Liver (tissue), 9 donors: ENCODE results near the gene HEATR5A. TPM values are rescaled to one million over a fixed set of nuclear protein-coding genes. Genes with fewer than 3 reads are reported as not detected.
A peak's percentile ranks its signal among the peaks of the same experiment; 100 is the strongest.

Experiments
- DNase-seq: peaks from one replicate; pipeline ENCODE4 v3.0.0-alpha.2; 2017; ENCODE audit warnings: low spot score
- H3K27ac ChIP-seq, 2 donors: one replicate each; pipeline ENCODE4 v1.7.0; 2013; ENCODE audit warnings: inconsistent platforms in 2 of 2, low read length in 2 of 2, control low read depth in 1 of 2, low read depth in 1 of 2, mild to moderate bottlenecking in 1 of 2
- H3K27me3 ChIP-seq, 4 donors: one replicate each; pipeline versions ENCODE4 v1.6.1 to v1.7.0; 2013; ENCODE audit warnings: low read length in 3 of 4, inconsistent platforms in 1 of 4, mild to moderate bottlenecking in 1 of 4, moderate library complexity in 1 of 4; ENCODE audit not compliant: control insufficient read depth in 4 of 4, insufficient read depth in 4 of 4
- H3K36me3 ChIP-seq, 4 donors: one replicate each; pipeline versions ENCODE4 v1.6.1 to v1.7.0; 2013; ENCODE audit warnings: low read length in 3 of 4, mild to moderate bottlenecking in 3 of 4, low read depth in 1 of 4, moderate library complexity in 1 of 4; ENCODE audit not compliant: control insufficient read depth in 4 of 4, insufficient read depth in 3 of 4
- H3K4me1 ChIP-seq, 4 donors: one replicate each; pipeline versions ENCODE4 v1.6.1 to v1.7.0; 2013; ENCODE audit warnings: low read length in 3 of 4, mild to moderate bottlenecking in 3 of 4, moderate library complexity in 1 of 4; ENCODE audit not compliant: control insufficient read depth in 4 of 4, insufficient read depth in 4 of 4
- H3K4me3 ChIP-seq, 3 donors: one replicate each; pipeline versions ENCODE4 v1.6.1 to v1.7.0; 2013; ENCODE audit warnings: low read length in 3 of 3, control low read depth in 1 of 3, low read depth in 1 of 3, mild to moderate bottlenecking in 1 of 3
- H3K9ac ChIP-seq, 2 donors: one replicate each; pipeline ENCODE4 v1.7.0; 2013; ENCODE audit warnings: low read length in 2 of 2, mild to moderate bottlenecking in 2 of 2, moderate library complexity in 2 of 2, control low read depth in 1 of 2, low read depth in 1 of 2
- H3K9me3 ChIP-seq, 4 donors: one replicate each; pipeline versions ENCODE4 v1.6.1 to v1.7.0; 2013; ENCODE audit warnings: low read length in 3 of 4; ENCODE audit not compliant: control insufficient read depth in 4 of 4
- ATF3 ChIP-seq: IDR thresholded peaks from 2 replicates; pipeline ENCODE4 v1.6.1; 2016; ENCODE audit warnings: antibody characterized with exemption
- EGR1 ChIP-seq, 2 donors: IDR thresholded peaks; 2 replicates each; pipeline ENCODE4 v1.6.1; 2016 to 2018; ENCODE audit warnings: antibody characterized with exemption in 2 of 2, low read depth in 2 of 2
- FOXA1 ChIP-seq: IDR thresholded peaks from 2 replicates; pipeline ENCODE4 v1.6.1; 2016; ENCODE audit warnings: antibody characterized with exemption
- FOXA2 ChIP-seq: IDR thresholded peaks from 2 replicates; pipeline ENCODE4 v1.6.1; 2016; ENCODE audit warnings: antibody characterized with exemption
- GABPA ChIP-seq, 2 donors: IDR thresholded peaks in 1 of 2; conservative IDR thresholded peaks in 1 of 2; 2 replicates each; pipeline ENCODE4 v1.6.1; 2016; ENCODE audit warnings: antibody characterized with exemption in 2 of 2, mild to moderate bottlenecking in 1 of 2, moderate library complexity in 1 of 2
- HNF4A ChIP-seq, 2 donors: conservative IDR thresholded peaks; 2 replicates each; pipeline ENCODE4 v1.6.1; 2016; ENCODE audit warnings: antibody characterized with exemption in 2 of 2, mild to moderate bottlenecking in 2 of 2
- HNF4G ChIP-seq: IDR thresholded peaks from 2 replicates; pipeline ENCODE4 v1.6.1; 2016; ENCODE audit warnings: antibody characterized with exemption
- JUND ChIP-seq, 2 donors: IDR thresholded peaks; 2 replicates each; pipeline ENCODE4 v1.6.1; 2016; ENCODE audit warnings: antibody characterized with exemption in 2 of 2
- NR2F2 ChIP-seq: IDR thresholded peaks from 2 replicates; pipeline ENCODE4 v1.6.1; 2016; ENCODE audit warnings: antibody characterized with exemption
- RAD21 ChIP-seq, 2 donors: IDR thresholded peaks; 2 replicates each; pipeline ENCODE4 v1.6.1; 2016; ENCODE audit warnings: antibody characterized with exemption in 2 of 2, mild to moderate bottlenecking in 2 of 2
- RXRA ChIP-seq, 2 donors: IDR thresholded peaks; 2 replicates each; pipeline ENCODE4 v1.6.1; 2017 to 2018; ENCODE audit warnings: antibody characterized with exemption in 2 of 2, mild to moderate bottlenecking in 1 of 2
- SP1 ChIP-seq: IDR thresholded peaks from 2 replicates; pipeline ENCODE4 v1.6.1; 2018; ENCODE audit warnings: antibody characterized with exemption, mild to moderate bottlenecking
- TAF1 ChIP-seq: conservative IDR thresholded peaks from 2 replicates; pipeline ENCODE4 v1.6.1; 2016; ENCODE audit warnings: antibody characterized with exemption, mild to moderate bottlenecking
- YY1 ChIP-seq: IDR thresholded peaks from 2 replicates; pipeline ENCODE4 v1.6.1; 2016; ENCODE audit warnings: antibody characterized with exemption, mild to moderate bottlenecking
- ZBTB33 ChIP-seq: IDR thresholded peaks from 2 replicates; pipeline ENCODE4 v1.6.1; 2016; ENCODE audit warnings: antibody characterized with exemption
- WGBS: extraction: QIAGEN DNeasy Blood & Tissue Kit; methylation state at CpG from one replicate; pipeline ENCODE4 v1.1.7; 2013; 5-methylcytosine and 5-hydroxymethylcytosine counted together
- polyA plus RNA-seq, 2 donors: library from polyadenylated mRNA; stranded (reverse) in 1 of 2; unstranded in 1 of 2; fragments of 200-250 nt in 1 of 2; fragments of >200 nt in 1 of 2; fragmentation: Nextera tagmentation in 1 of 2; extraction: Ambion mirVana in 1 of 2; gene quantifications; one replicate each; pipeline versions ENCODE4 v1.2.1 to v1.2.3, GENCODE V29; 2013 to 2015
- total RNA-seq, 2 donors: library from RNA; depleted of rRNA; stranded (reverse); fragments of >200 nt; gene quantifications; one replicate each; pipeline ENCODE4 v1.2.3, GENCODE V29; 2014
- TF ChIP-seq, protein P1 (sequence below): IDR thresholded peaks from 2 replicates; pipeline ENCODE4 v1.6.1; 2016; ENCODE audit warnings: antibody characterized with exemption
- TF ChIP-seq, protein P2 (sequence below): fragments of 150-350 bp; IDR thresholded peaks from 2 replicates; pipeline ENCODE4 v1.5.1; 2017; ENCODE audit warnings: improper control_type of control experiment, low read depth, low read length; ENCODE audit not compliant: missing input control
- TF ChIP-seq, protein P3 (sequence below): IDR thresholded peaks from 2 replicates; pipeline ENCODE4 v1.6.1; 2016; ENCODE audit warnings: antibody characterized with exemption, mild to moderate bottlenecking
- donor health status: healthy.
- donor health status: healthy.
- donor health status: healthy.
- donor health status: healthy.
- donor health status: healthy.

HEATR5A gene
- total and polyA plus RNA-seq, 4 donors: 7.3 to 22.8 (median 10.1) TPM

- Histone ChIP-seq H3K4me1 (peaks cover 14 to 41% (median 35%) of the 10 kb centered on the region in 4 donors), H3K9ac (no peak overlapping the region), H3K27ac (peak overlapping the region; percentile 86 to 91), H3K27me3 (no peaks in the 10 kb centered on the region), H3K36me3 (no peaks in the 10 kb centered on the region), H3K9me3 (peaks cover 2 to 10% (median 4%) of the 10 kb centered on the region in 4 donors), H3K4me3 (no peak overlapping the region)
- peak; percentile 45 for DNase-seq
- TF ChIP-seq HNF4G (peak; percentile 99), NR2F2 (peak; percentile 57), JUND (IDR thresholded peaks at IDR 0.05) (peak; percentile 90 to 97), FOXA2 (peak; percentile 84), HNF4A (conservative IDR thresholded peaks at IDR 0.05) (peak; percentile 99 to 100), ATF3 (peak; percentile 66), GABPA (IDR thresholded peaks at IDR 0.05 in 1 of 2, conservative IDR thresholded peaks at IDR 0.05 in 1 of 2) (peak in 1 of 2 donors; percentile 48), RAD21 (IDR thresholded peaks at IDR 0.05) (peak; percentile 63 to 74), RXRA (IDR thresholded peaks at IDR 0.05) (peak; percentile 97 to 98), EGR1 (IDR thresholded peaks at IDR 0.05; ENCODE audit: low read depth in 2 of 2) (peak in 1 of 2 donors; percentile 49), ZBTB33 (peak; percentile 86), YY1 (peak; percentile 86), TAF1 (peak; percentile 10), FOXA1 (peak; percentile 78), SP1 (peak; percentile 98)
- TF ChIP-seq, protein P1, sequence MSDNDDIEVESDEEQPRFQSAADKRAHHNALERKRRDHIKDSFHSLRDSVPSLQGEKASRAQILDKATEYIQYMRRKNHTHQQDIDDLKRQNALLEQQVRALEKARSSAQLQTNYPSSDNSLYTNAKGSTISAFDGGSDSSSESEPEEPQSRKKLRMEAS: peak; percentile 85
- TF ChIP-seq, protein P2, sequence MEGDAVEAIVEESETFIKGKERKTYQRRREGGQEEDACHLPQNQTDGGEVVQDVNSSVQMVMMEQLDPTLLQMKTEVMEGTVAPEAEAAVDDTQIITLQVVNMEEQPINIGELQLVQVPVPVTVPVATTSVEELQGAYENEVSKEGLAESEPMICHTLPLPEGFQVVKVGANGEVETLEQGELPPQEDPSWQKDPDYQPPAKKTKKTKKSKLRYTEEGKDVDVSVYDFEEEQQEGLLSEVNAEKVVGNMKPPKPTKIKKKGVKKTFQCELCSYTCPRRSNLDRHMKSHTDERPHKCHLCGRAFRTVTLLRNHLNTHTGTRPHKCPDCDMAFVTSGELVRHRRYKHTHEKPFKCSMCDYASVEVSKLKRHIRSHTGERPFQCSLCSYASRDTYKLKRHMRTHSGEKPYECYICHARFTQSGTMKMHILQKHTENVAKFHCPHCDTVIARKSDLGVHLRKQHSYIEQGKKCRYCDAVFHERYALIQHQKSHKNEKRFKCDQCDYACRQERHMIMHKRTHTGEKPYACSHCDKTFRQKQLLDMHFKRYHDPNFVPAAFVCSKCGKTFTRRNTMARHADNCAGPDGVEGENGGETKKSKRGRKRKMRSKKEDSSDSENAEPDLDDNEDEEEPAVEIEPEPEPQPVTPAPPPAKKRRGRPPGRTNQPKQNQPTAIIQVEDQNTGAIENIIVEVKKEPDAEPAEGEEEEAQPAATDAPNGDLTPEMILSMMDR: no peak
- TF ChIP-seq, protein P3, sequence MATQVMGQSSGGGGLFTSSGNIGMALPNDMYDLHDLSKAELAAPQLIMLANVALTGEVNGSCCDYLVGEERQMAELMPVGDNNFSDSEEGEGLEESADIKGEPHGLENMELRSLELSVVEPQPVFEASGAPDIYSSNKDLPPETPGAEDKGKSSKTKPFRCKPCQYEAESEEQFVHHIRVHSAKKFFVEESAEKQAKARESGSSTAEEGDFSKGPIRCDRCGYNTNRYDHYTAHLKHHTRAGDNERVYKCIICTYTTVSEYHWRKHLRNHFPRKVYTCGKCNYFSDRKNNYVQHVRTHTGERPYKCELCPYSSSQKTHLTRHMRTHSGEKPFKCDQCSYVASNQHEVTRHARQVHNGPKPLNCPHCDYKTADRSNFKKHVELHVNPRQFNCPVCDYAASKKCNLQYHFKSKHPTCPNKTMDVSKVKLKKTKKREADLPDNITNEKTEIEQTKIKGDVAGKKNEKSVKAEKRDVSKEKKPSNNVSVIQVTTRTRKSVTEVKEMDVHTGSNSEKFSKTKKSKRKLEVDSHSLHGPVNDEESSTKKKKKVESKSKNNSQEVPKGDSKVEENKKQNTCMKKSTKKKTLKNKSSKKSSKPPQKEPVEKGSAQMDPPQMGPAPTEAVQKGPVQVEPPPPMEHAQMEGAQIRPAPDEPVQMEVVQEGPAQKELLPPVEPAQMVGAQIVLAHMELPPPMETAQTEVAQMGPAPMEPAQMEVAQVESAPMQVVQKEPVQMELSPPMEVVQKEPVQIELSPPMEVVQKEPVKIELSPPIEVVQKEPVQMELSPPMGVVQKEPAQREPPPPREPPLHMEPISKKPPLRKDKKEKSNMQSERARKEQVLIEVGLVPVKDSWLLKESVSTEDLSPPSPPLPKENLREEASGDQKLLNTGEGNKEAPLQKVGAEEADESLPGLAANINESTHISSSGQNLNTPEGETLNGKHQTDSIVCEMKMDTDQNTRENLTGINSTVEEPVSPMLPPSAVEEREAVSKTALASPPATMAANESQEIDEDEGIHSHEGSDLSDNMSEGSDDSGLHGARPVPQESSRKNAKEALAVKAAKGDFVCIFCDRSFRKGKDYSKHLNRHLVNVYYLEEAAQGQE: peak; percentile 73
- 37% methylated on average over 8 of the region's 8 CpGs for WGBS
Observed at GRCh38 chr14:31265701-31266398, 154.5 kb downstream of the HEATR5A start.
